H9 (cell line): Measurements from ENCODE around the gene BCKDHA. TPM values are rescaled to one million over a fixed set of nuclear protein-coding genes. Genes with fewer than 3 reads are reported as not detected.

Experiments
- DNase-seq: peaks from one replicate; pipeline ENCODE4 v3.0.0-alpha.2; 2017
- H2AFZ ChIP-seq: one replicate; pipeline ENCODE4 v1.6.1; 2013; ENCODE audit warnings: mild to moderate bottlenecking, low read length, control low read depth, moderate library complexity
- H2AK5ac ChIP-seq: 2 replicates; pipeline ENCODE4 v1.6.1; 2013; ENCODE audit warnings: low read length, control low read depth, mixed read lengths; ENCODE audit not compliant: insufficient read length
- H2BK120ac ChIP-seq: one replicate; pipeline ENCODE4 v1.6.1; 2013; ENCODE audit warnings: low read depth, mild to moderate bottlenecking, low read length, control low read depth, inconsistent platforms; ENCODE audit not compliant: poor library complexity, severe bottlenecking
- H2BK12ac ChIP-seq: 2 replicates; pipeline ENCODE4 v1.6.1; 2013; ENCODE audit warnings: low read length, control low read depth, mixed read lengths, low read depth; ENCODE audit not compliant: insufficient read length
- H2BK15ac ChIP-seq: 2 replicates; pipeline ENCODE4 v1.6.1; 2013; ENCODE audit warnings: low read depth, low read length, control low read depth
- H2BK20ac ChIP-seq: one replicate; pipeline ENCODE4 v1.6.1; 2013; ENCODE audit warnings: low read depth, mild to moderate bottlenecking, low read length, control low read depth, inconsistent platforms; ENCODE audit not compliant: poor library complexity, severe bottlenecking
- H2BK5ac ChIP-seq: 2 replicates; pipeline ENCODE4 v1.6.1; 2013; ENCODE audit warnings: low read length, control low read depth, mixed read lengths; ENCODE audit not compliant: insufficient read length
- H3K14ac ChIP-seq: 2 replicates; pipeline ENCODE4 v1.6.1; 2013; ENCODE audit warnings: low read length, control low read depth; ENCODE audit not compliant: insufficient read depth
- H3K18ac ChIP-seq: 2 replicates; pipeline ENCODE4 v1.6.1; 2013; ENCODE audit warnings: low read depth, mild to moderate bottlenecking, mixed read lengths, low read length, control low read depth; ENCODE audit not compliant: insufficient read length
- H3K23ac ChIP-seq: 2 replicates; pipeline ENCODE4 v1.6.1; 2013; ENCODE audit warnings: low read length, control low read depth, mixed read lengths, low read depth; ENCODE audit not compliant: insufficient read length
- H3K23me2 ChIP-seq: 2 replicates; pipeline ENCODE4 v1.6.1; 2013; ENCODE audit warnings: low read depth, mild to moderate bottlenecking, mixed read lengths, low read length, control low read depth; ENCODE audit not compliant: insufficient read length, poor library complexity, severe bottlenecking
- H3K27ac ChIP-seq: 2 replicates; pipeline ENCODE4 v1.5.1; 2013; ENCODE audit warnings: low read length, control low read depth, mixed read lengths, low read depth; ENCODE audit not compliant: insufficient read length
- H3K27me3 ChIP-seq: 2 replicates; pipeline ENCODE4 v1.6.1; 2013; ENCODE audit warnings: low read length, control low read depth, inconsistent platforms; ENCODE audit not compliant: insufficient read depth
- H3K4ac ChIP-seq: 2 replicates; pipeline ENCODE4 v1.6.1; 2013; ENCODE audit warnings: low read depth, mild to moderate bottlenecking, control low read depth, inconsistent platforms, low read length, moderate library complexity
- H3K4me1 ChIP-seq: 2 replicates; pipeline ENCODE4 v1.6.1; 2013; ENCODE audit warnings: low read length, control low read depth, inconsistent platforms; ENCODE audit not compliant: insufficient read depth
- H3K4me2 ChIP-seq: 2 replicates; pipeline ENCODE4 v1.6.1; 2013; ENCODE audit warnings: low read length, control low read depth, mixed read lengths; ENCODE audit not compliant: insufficient read length, insufficient read depth
- H3K56ac ChIP-seq: 2 replicates; pipeline ENCODE4 v1.6.1; 2013; ENCODE audit warnings: low read depth, mild to moderate bottlenecking, mixed read lengths, low read length, control low read depth; ENCODE audit not compliant: insufficient read length
- H3K79me1 ChIP-seq: 2 replicates; pipeline ENCODE4 v1.6.1; 2013; ENCODE audit warnings: low read depth, mild to moderate bottlenecking, moderate library complexity, low read length, control low read depth, inconsistent platforms; ENCODE audit not compliant: insufficient read depth, poor library complexity, severe bottlenecking
- H3K79me2 ChIP-seq: 2 replicates; pipeline ENCODE4 v1.6.1; 2013; ENCODE audit warnings: low read length, control low read depth, inconsistent platforms; ENCODE audit not compliant: insufficient read depth
- H3K9ac ChIP-seq: 2 replicates; pipeline ENCODE4 v1.6.1; 2013; ENCODE audit warnings: low read length, control low read depth, mixed read lengths; ENCODE audit not compliant: insufficient read length; ENCODE audit errors: extremely low read depth
- H3K9me3 ChIP-seq: one replicate; pipeline ENCODE4 v1.6.1; 2013; ENCODE audit warnings: low read depth, low read length, inconsistent platforms; ENCODE audit not compliant: control insufficient read depth
- H3T11ph ChIP-seq: one replicate; pipeline ENCODE4 v1.6.1; 2013; ENCODE audit warnings: mild to moderate bottlenecking, low read length, control low read depth, inconsistent platforms
- H4K20me1 ChIP-seq: one replicate; pipeline ENCODE4 v1.6.1; 2013; ENCODE audit not compliant: control insufficient read depth, insufficient read length, insufficient read depth
- H4K5ac ChIP-seq: 2 replicates; pipeline ENCODE4 v1.6.1; 2013; ENCODE audit warnings: low read depth, mild to moderate bottlenecking, mixed read lengths, low read length, control low read depth; ENCODE audit not compliant: insufficient read length
- H4K8ac ChIP-seq: replicated peaks from 2 replicates; pipeline ENCODE4 v1.6.1; 2013; ENCODE audit warnings: low read length, control low read depth, mixed read lengths, low read depth; ENCODE audit not compliant: insufficient read length
- H4K91ac ChIP-seq: 2 replicates; pipeline ENCODE4 v1.6.1; 2013; ENCODE audit warnings: low read depth, mild to moderate bottlenecking, moderate library complexity, mixed read lengths, low read length, control low read depth; ENCODE audit not compliant: insufficient read length
- H3K27ac Mint-ChIP-seq, 3 experiments: 2 replicates in 2 of 3; 3 replicates in 1 of 3; pipeline ENCODE4 v1.8.0; 2020 to 2021; ENCODE audit warnings: mixed read lengths in 3 of 3, mild to moderate bottlenecking in 1 of 3, moderate library complexity in 1 of 3
- H3K27me3 Mint-ChIP-seq: 2 replicates; pipeline ENCODE4 v1.8.0; 2021; ENCODE audit warnings: low read depth, mild to moderate bottlenecking, moderate library complexity, mixed read lengths
- H3K36me3 Mint-ChIP-seq, 3 experiments: 2 replicates in 2 of 3; 3 replicates in 1 of 3; pipeline ENCODE4 v1.8.0; 2020 to 2021; ENCODE audit warnings: low read depth in 3 of 3, mixed read lengths in 3 of 3; ENCODE audit not compliant: insufficient read depth in 1 of 3
- H3K4me1 Mint-ChIP-seq, 2 experiments: 2 replicates each; pipeline ENCODE4 v1.8.0; 2020; ENCODE audit warnings: mixed read lengths in 2 of 2
- H3K4me3 Mint-ChIP-seq, 2 experiments: 2 replicates in 1 of 2; 3 replicates in 1 of 2; pipeline ENCODE4 v1.8.0; 2020 to 2021; ENCODE audit warnings: mild to moderate bottlenecking in 2 of 2, mixed read lengths in 2 of 2, moderate library complexity in 1 of 2
- H3K9me3 Mint-ChIP-seq, 2 experiments: 2 replicates in 1 of 2; 3 replicates in 1 of 2; pipeline ENCODE4 v1.8.0; 2020; ENCODE audit warnings: mild to moderate bottlenecking in 2 of 2, mixed read lengths in 2 of 2, moderate library complexity in 1 of 2
- WGBS: extraction: QIAGEN DNeasy Blood & Tissue Kit; methylation state at CpG from one replicate; pipeline ENCODE4 v1.1.7; 2013; ENCODE audit warnings: missing lambda C conversion rate, low lambda C conversion rate, mixed read lengths; ENCODE audit not compliant: insufficient read length; ENCODE audit errors: extremely low coverage; 5-methylcytosine and 5-hydroxymethylcytosine counted together
- long read RNA-seq: library from polyadenylated mRNA; unstranded; transcript quantifications from one replicate; pipeline ENCODE4 v2.0.0, GENCODE V29; 2020
- total RNA-seq: library from RNA; stranded (reverse); gene quantifications from 2 replicates; pipeline ENCODE4 v1.2.1, GENCODE V29; 2021
- TF ChIP-seq, protein P1 (sequence below): fragments of 200-600 bp; sonication (generic); conservative IDR thresholded peaks from 3 replicates; pipeline ENCODE4 v1.8.0; 2021; ENCODE audit warnings: antibody characterized with exemption, mild to moderate bottlenecking

Gene BCKDHA
- total RNA-seq, result 21.1 and 28.3 TPM in 2 replicates
- long read RNA-seq, transcript BCKDHA-201 (9 exons, 2,103 nt), result major isoform, 432 of 521 reads
- long read RNA-seq, partial matches to known transcripts, result 4 of 521 reads
- long read RNA-seq, other reads (novel, unspliced or antisense), result 85 of 521 reads

- no peaks in the 10 kb centered on the region for H3K27me3 ChIP-seq
- Mint-ChIP-seq H3K27ac (peak within 1 kb of the TSS; percentile 100), H3K9me3 (no peaks in the 10 kb centered on the region; a peak in 1 of 5 replicates), H3K36me3 (peaks cover 0 to 12% (median 0%) of the 10 kb centered on the region in 3 experiments; a peak in 4 of 7 replicates), H3K4me1 (peaks cover 21 to 24% of the 10 kb centered on the region in 2 experiments), H3K4me3 (peak within 1 kb of the TSS; percentile 98 to 99), H3K27me3 (no peaks in the 10 kb centered on the region; the same call in 1 of the 2 replicates)
- peak within 1 kb of the TSS; percentile 96 for H3K4me2 ChIP-seq
- H4K91ac ChIP-seq, result no peak within 1 kb of the TSS
- no peak within 1 kb of the TSS for H4K8ac ChIP-seq
- peak within 1 kb of the TSS; percentile 97 for H3K9ac ChIP-seq
- no peak within 1 kb of the TSS for H2BK20ac ChIP-seq
- H3K23ac ChIP-seq, result no peak within 1 kb of the TSS
- no peak within 1 kb of the TSS for H2AK5ac ChIP-seq
- no peaks in the 10 kb centered on the region for H3K4me1 ChIP-seq
- no peak within 1 kb of the TSS for H3K56ac ChIP-seq
- no peak within 1 kb of the TSS for H3K4ac ChIP-seq
- H4K20me1 ChIP-seq, result no peaks in the 10 kb centered on the region
- peaks cover 9% of the 10 kb centered on the region for H3K23me2 ChIP-seq
- no peak within 1 kb of the TSS for H2BK15ac ChIP-seq
- H2AFZ ChIP-seq, result peak within 1 kb of the TSS; percentile 26
- peak within 1 kb of the TSS; percentile 31 for H4K5ac ChIP-seq
- DNase-seq, result peak; percentile 99
- peak within 1 kb of the TSS; percentile 68 for H2BK5ac ChIP-seq
- H2BK12ac ChIP-seq, result no peak within 1 kb of the TSS
- no peak within 1 kb of the TSS for H3T11ph ChIP-seq
- no peaks in the 10 kb centered on the region for H3K9me3 ChIP-seq
- H3K18ac ChIP-seq, result peak within 1 kb of the TSS; percentile 67
- peaks cover 6% of the 10 kb centered on the region for H3K79me1 ChIP-seq
- no peak within 1 kb of the TSS for H2BK120ac ChIP-seq
- H3K79me2 ChIP-seq, result no peaks in the 10 kb centered on the region
- H3K14ac ChIP-seq, result 0 out of 2 replicates have a peak within 1 kb of the TSS, but pooled peaks have one; percentile 48
- TF ChIP-seq, protein P1, sequence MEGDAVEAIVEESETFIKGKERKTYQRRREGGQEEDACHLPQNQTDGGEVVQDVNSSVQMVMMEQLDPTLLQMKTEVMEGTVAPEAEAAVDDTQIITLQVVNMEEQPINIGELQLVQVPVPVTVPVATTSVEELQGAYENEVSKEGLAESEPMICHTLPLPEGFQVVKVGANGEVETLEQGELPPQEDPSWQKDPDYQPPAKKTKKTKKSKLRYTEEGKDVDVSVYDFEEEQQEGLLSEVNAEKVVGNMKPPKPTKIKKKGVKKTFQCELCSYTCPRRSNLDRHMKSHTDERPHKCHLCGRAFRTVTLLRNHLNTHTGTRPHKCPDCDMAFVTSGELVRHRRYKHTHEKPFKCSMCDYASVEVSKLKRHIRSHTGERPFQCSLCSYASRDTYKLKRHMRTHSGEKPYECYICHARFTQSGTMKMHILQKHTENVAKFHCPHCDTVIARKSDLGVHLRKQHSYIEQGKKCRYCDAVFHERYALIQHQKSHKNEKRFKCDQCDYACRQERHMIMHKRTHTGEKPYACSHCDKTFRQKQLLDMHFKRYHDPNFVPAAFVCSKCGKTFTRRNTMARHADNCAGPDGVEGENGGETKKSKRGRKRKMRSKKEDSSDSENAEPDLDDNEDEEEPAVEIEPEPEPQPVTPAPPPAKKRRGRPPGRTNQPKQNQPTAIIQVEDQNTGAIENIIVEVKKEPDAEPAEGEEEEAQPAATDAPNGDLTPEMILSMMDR, result no peak
- H3K27ac ChIP-seq, result no peak within 1 kb of the TSS
- WGBS, result no CpG with 5 or more reads among the region's 50 CpGs
Measured at GRCh38 chr19:41397086-41398049, at the start of gene BCKDHA, which contains the start of gene EXOSC5. Gene BCKDHA, plus strand, starts transcription at chr19:41397818. Its CDS starts 10 bp downstream, at chr19:41397828. Gene EXOSC5, minus strand, starts transcription at chr19:41397359. Its CDS starts 31 bp downstream, at chr19:41397328.
